ENCODE measurements around the gene APBA1.
"Not testable (repeated sequence)": the region's sequence is repeated elsewhere in the genome, so short reads cannot be mapped to it uniquely, and the experiment has no call there.

APBA1 gene

DNA sequence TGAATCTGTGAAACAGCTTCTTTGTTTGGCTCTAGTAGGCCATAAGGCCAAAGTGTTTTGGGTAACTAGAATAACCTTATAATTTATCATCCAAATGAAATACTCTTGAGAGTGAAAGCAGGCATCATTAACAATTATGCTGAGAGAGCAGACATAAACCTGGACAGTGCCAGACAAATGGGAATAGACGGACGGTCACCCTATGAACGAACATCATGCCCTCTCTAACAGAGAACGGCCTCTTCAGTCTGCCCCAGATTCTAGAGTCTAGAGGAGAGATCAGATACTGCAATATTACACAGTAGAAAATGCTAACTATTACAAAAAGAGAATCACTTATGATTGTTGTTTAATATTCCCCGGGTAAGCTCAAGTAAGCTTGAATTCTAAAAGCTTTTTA, 68.5 kb downstream of the APBA1 start:
- DNase-seq = no peak

DNA sequence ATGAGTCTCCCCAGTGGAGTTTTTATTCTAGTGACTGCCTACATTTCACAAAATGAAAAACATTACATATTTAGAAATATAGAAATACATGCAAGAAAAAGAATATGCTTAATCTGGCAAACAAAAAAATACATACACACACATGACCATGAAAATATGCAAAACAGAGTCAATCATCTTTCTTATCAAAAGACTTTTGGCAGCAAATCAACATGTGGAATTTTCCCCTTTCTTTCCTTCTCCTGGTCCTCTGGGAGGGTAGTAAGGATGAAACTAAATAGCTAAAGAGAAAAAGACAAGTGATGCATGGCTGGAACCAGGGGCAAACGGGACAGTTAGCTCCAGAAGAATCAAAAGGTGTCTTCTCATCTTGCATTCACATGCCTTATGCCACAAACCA, 69.4 kb downstream of the APBA1 start:
- no peak for DNase-seq

DNA sequence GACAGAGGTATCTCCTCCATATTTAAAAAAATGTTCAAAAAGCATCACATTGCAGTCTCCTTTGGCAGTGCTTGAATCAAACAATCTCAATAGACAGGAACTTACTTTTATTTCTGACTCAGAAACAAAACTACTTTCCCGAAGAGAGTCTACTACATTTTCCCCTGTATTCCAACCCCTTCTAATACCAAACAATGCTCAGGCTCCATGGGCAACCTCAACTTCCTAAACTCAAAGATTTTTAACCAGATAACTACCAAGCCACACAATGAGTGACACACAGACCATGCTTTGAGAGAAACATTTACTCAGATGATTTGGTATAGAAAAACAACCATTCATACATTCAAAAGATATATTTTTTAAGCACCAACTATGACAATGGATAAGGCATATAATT, 70.5 kb downstream of the APBA1 start:
- DNase-seq = no peak

DNA sequence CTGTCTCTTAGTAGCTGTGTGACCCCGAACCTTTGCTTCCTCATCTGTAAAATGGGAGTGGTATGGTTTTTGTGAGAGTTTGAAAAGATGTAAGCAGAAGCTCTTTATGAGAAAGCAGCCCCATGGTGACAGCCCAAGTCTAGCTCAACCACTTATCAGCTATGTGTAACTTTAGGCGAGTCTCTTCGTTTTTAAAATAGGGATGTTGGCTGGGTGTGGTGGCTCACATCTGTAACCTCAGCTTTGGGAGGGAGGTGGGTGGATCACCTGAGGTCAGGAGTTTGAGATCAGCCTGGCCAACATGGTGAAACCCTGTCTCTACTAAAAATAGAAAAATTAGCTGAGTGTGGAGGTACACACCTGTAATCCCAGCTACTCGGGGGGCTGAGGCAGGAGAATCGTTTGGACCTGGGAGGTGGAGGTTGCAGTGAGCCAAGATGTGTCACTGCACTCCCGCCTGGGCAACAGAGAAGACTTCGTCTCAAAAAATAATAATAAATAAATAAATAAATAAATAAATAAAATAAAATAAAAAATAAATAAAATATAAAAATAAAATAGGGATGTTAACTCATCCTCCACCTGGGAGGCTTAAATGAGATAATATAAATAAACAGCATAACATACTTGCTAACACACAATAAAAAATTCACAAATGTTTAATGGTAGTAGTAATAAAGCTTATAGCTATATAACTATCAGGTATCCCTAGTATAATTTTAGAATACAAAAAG, 71.7 kb downstream of the APBA1 start:
- DNase-seq = no peak

DNA sequence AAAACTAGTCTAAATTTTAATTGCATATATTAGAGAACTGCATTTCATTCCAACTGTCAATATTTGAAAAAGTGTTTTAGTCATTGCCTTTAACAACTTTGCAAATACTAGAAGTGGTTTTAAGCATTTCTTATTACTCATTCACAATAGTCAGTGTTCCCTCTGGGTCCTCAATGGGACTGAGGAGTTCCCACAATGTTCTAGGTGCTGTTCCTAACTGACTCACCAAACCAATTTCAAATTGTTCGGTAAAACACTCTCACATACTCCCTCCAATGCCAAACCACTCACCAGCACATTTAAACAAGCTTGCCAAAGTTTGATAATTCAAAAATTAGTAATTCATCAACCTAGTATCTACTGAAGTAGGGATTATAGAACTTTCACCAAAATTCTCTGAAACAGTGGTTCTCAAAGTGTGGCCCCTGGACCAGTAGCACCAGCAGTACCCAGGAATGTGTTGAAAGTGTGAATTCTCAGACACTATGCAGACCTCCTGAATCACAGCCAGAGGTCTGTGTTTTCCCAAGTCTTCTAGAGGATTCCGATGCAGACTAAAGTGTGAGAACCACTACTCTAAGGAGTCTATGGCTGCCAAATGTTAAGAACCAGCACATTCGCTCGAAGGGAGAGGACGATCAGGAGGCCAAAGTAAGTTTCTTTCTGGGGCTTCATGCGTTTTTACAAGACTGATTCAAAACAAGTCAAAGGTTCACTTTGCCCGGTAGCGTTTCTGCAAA, 72.8 kb downstream of the APBA1 start:
- peak; percentile 36 for DNase-seq

GRCh38 chr9:69596906-69597305, 75.3 kb downstream of the APBA1 start:
- DNase-seq = not testable (repeated sequence)

DNA sequence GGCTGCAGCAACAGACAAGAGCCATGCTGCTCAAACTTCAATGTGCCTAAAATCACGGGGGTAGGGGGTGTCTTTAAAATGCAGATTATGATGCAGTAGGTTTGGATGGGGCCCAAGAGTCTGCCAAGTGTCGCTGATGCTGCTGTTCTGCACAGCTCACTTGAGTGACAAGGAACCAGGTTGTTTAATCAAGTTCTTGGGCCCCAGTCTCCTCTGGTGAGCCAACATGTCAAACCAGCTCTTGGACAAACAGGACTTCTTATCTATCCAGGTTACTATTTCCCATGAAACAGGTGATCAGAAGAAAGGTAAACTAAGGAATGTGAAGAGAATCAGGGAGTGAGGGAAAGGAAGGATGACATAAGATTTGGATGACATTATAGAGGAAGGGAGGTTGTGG, 78.0 kb downstream of the APBA1 start:
- DNase-seq = no peak

- no peak for DNase-seq
Observed at GRCh38 chr9:69593756-69594155, 78.4 kb downstream of the APBA1 start.

- no peak for DNase-seq
Observed at GRCh38 chr9:69593301-69593700, 78.9 kb downstream of the APBA1 start.

DNA sequence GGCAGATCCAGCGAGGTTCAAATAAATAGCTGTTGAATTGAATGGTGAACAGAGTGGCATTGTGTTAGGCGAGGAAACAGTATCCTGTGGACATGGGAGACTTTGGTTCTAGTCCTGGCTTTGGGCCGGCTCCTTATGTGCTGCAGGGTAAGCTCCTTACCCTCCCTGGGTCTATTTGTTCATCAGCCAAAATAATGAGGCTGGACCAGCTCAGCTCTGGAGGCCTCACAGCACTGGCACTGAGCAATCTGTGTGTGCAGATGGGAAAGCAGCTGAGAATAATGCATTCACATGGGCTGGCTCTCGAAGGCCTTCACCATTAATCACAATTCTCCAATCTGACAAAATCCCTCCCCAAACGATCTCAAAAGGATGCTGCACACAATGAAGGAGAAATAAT, 81.9 kb downstream of the APBA1 start:
- no peak for DNase-seq

DNA sequence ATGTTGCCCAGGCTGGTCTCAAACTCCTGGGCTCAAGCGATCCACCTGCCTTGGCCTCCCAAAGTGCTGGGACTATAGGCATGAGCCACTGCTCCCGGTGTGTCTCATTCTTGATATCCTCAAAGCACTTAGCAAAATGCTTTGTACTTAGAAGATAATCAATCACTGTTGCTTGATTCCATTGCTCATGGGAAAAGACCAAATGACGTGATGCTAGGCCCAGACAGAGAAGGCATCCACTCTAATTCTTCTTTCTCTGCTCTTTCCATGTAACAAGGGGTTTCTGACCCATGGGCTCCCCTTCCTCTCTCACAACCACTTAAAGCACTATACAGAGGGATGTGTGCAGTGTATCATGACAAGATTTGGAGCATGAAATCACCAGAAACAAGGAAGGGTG, 83.0 kb downstream of the APBA1 start:
- no peak for DNase-seq

GRCh38 chr9:69585571-69585970, 86.6 kb downstream of the APBA1 start:
- DNase-seq = no peak

- DNase-seq = peak; percentile 70
Observed at GRCh38 chr9:69584759-69585158, 87.4 kb downstream of the APBA1 start.

- no peak for DNase-seq
Observed at GRCh38 chr9:69583645-69584234, 88.4 kb downstream of the APBA1 start.

DNA sequence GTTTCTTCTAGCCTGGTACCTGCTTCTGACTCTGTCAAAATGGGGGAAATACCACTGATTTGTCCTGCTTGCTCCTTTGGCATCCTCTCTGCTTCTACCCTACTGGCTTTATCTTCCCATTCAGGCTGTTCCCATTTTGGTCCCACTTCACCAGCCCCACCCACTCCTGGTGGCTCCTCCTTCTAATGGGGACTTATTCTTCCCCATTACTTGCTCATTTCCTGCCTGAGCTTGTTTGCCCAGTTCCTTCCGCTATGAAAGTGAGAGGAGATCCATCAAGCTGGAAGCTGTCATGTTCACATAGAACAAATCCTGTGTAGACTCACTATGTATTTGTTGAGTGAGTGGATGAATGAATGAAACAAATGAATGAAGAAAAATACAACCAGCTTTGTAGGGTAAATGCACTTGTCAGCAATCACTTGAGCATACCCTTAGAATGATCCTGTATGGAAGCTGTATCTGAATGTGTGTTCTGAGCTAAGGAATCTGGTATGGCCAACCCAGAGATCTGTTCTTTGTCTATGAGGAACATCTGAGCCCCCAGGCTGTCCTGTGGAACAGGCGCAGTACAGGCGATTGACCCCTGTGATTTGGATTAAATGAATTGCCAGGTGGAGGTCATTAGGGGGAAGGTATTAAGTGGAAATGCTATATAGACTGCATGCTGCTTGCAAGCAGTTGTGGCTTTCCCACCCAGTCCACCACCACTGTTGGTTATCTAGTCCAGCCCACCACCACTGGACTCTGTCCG, 89.5 kb downstream of the APBA1 start:
- DNase-seq = peak; percentile 30

DNA sequence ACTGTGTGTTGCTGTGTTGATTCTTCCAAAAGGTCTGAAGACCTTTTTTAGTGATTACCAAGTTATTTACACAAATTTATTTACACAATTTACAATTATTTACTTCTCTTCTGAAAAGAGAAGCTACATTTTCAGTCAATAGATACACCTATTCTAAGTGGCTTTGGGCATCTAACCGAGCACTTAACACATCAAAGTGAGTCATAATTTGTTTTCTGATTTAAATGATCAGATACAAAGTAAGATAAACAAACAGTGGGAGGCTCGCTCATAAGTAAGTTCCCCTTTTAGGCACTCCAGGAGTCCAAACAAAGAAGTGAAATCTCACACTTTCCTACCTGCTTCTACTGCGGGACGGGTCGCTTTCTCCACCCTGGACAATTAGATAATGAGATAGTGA, 90.2 kb downstream of the APBA1 start:
- DNase-seq = no peak

DNA sequence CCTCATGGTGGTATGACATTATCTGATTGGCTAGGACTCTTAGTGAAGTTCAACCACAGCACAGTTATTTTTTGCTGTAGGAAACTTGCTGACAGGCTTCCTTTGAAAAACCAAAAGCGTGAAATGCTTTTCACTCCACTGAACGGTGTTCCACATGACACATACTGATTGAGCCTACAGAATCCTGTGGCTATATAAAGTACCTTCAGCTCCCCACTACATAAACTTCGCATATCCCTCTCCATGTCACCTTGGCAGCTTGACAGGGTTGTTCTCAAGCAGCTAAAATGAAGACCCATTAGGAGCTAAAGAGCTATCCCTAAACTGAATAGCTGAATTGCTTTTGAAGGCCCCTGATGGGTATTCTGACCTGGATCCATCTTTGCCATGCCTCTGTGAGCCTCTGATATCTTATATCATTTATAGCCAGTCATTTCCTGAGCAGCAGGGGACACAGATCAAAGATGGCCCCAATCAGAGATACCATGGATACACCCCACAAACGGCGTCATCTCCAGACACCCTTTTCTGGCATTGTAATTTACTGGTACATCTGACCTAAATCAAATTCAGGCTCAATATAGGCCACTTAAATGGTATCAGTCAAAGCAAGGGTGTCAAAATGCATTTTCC, 91.5 kb downstream of the APBA1 start:
- DNase-seq = peak; percentile 70

DNA sequence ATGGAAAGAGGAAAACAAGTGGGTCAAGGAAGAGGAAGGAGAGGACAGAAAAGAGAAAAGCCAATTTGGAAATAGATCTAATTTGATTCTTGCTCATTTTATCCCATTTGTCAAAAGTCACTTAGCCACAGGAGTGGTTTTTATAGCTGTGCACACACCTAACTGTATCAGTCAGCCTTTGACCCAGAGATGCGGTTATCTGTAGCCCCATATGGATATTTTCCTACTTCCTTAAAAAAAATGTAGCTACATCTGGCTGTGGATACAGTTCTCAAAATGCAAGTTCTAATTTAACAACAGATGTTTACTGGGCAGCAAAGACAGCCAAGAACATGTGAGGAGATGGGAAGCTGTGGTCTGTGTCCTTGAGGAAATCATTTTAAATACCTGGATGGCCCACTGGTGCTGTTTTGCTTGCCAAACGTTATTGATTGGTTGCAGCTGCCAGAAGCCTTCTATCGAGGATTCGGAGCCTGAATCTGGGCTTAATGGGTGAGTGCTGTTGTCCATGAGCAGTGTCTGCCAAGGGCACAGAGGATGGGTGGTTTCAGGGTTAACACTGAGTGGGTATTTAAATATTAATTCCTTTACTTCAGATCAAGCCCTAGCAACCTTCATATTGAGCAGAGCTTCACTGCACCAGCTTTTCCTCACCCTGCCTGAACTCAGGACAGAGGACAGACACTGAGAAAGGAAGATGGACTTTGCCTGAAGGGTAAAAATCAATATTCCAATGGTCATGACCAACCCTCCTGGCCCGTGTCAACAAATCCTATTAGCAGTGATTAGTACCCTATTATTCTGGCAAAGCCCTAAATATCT, 92.2 kb downstream of the APBA1 start:
- DNase-seq = no peak

- DNase-seq = no peak
Observed at GRCh38 chr9:69579032-69579758, 93.0 kb downstream of the APBA1 start.

GRCh38 chr9:69578026-69578425, 94.1 kb downstream of the APBA1 start:
- no peak for DNase-seq

- DNase-seq = no peak
Observed at GRCh38 chr9:69577123-69577522, 95.0 kb downstream of the APBA1 start.

Measured in fibroblast of skin of right biceps (primary cell).